NCI-H2171 treated with DMSO at 0.1 percent for 48 hours (cell line): ENCODE measurements around the gene PRSS2.

Experiments used
- DNase-seq: peaks from one replicate; lab custom pipeline; 2025; lab: John Stamatoyannopoulos, UW

Gene PRSS2

GRCh38 chr7:142801601-142802295 is 31.0 kb downstream of the PRSS2 start:
- DNase-seq = no peak

- no peak for DNase-seq
Measured at GRCh38 chr7:142802301-142802700, 31.5 kb downstream of the PRSS2 start.

- DNase-seq = no peak
Measured at GRCh38 chr7:142803901-142804300, 33.1 kb downstream of the PRSS2 start.

- DNase-seq = no peak
Measured at GRCh38 chr7:142804728-142805207, 34.0 kb downstream of the PRSS2 start.

- DNase-seq = no peak
Measured at GRCh38 chr7:142805350-142806021, 34.7 kb downstream of the PRSS2 start.

GRCh38 chr7:142806022-142806356 is 35.2 kb downstream of the PRSS2 start:
- DNase-seq = no peak

GRCh38 chr7:142806957-142807356 is 36.2 kb downstream of the PRSS2 start:
- DNase-seq = no peak

- no peak for DNase-seq
Measured at GRCh38 chr7:142807855-142808460, 37.2 kb downstream of the PRSS2 start.

- no peak for DNase-seq
Measured at GRCh38 chr7:142808461-142808801, 37.7 kb downstream of the PRSS2 start.

GRCh38 chr7:142808802-142809583 is 38.2 kb downstream of the PRSS2 start:
- DNase-seq = no peak

GRCh38 chr7:142809671-142810070 is 38.9 kb downstream of the PRSS2 start:
- no peak for DNase-seq

- peak; percentile 75 for DNase-seq
Measured at GRCh38 chr7:142811154-142811737, 40.5 kb downstream of the PRSS2 start.

- peak; percentile 1 for DNase-seq
Measured at GRCh38 chr7:142812437-142813215, 41.9 kb downstream of the PRSS2 start.

GRCh38 chr7:142813226-142813625 is 42.5 kb downstream of the PRSS2 start:
- no peak for DNase-seq

GRCh38 chr7:142813699-142814098 is 42.9 kb downstream of the PRSS2 start:
- DNase-seq = no peak

GRCh38 chr7:142814451-142814850 is 43.7 kb downstream of the PRSS2 start:
- no peak for DNase-seq

- DNase-seq = peak; percentile 78
Measured at GRCh38 chr7:142815134-142815533, 44.4 kb downstream of the PRSS2 start.

- no peak for DNase-seq
Measured at GRCh38 chr7:142817506-142817905, 46.7 kb downstream of the PRSS2 start.

- no peak for DNase-seq
Measured at GRCh38 chr7:142819530-142819929, 48.8 kb downstream of the PRSS2 start.

GRCh38 chr7:142822714-142823113 is 51.9 kb downstream of the PRSS2 start:
- no peak for DNase-seq
